WTC11 (cell line): ENCODE measurements around the gene SPSB2. TPM values are rescaled to one million over a fixed set of nuclear protein-coding genes. Genes with fewer than 3 reads are reported as not detected.

Experiments
- ATAC-seq: fragments of 200-7000 bp; cut with Tn5 transposase; 2 replicates; pipeline ENCODE4 v1.10.0; 2021; ENCODE audit warnings: mild to moderate bottlenecking, moderate library complexity
- CTCF ChIA-PET: fragments of 300-600 bp; sonication (Branson Sonifier 250); formaldehyde crosslinking; loops from one replicate; lab custom pipeline; 2021; ENCODE audit warnings: antibody characterized with exemption; lab: Charles Lee
- POLR2A ChIA-PET: fragments of 350-600 bp; sonication (Branson Sonifier 250); formaldehyde crosslinking; loops from one replicate; lab custom pipeline; 2021; ENCODE audit warnings: antibody characterized with exemption; lab: Charles Lee
- DNase-seq: peaks from one replicate; pipeline ENCODE4 v3.0.0; 2021; ENCODE audit warnings: low spot score
- H3K27ac Mint-ChIP-seq: 2 replicates; pipeline ENCODE4 v1.8.0; 2021; ENCODE audit warnings: mixed read lengths
- H3K27me3 Mint-ChIP-seq: 2 replicates; pipeline ENCODE4 v1.8.0; 2021; ENCODE audit warnings: low read depth, mild to moderate bottlenecking, moderate library complexity, mixed read lengths
- H3K36me3 Mint-ChIP-seq: 2 replicates; pipeline ENCODE4 v1.8.0; 2021; ENCODE audit warnings: mixed read lengths
- H3K4me1 Mint-ChIP-seq: 2 replicates; pipeline ENCODE4 v1.8.0; 2022; ENCODE audit warnings: mixed read lengths
- H3K4me3 Mint-ChIP-seq: 2 replicates; pipeline ENCODE4 v1.8.0; 2021; ENCODE audit warnings: mild to moderate bottlenecking, moderate library complexity, mixed read lengths
- H3K9me3 Mint-ChIP-seq: 2 replicates; pipeline ENCODE4 v1.8.0; 2021; ENCODE audit warnings: mixed read lengths
- ATF1 ChIP-seq: sonication (generic); formaldehyde crosslinking; IDR thresholded peaks from 2 replicates; pipeline ENCODE4 v1.8.1; 2023; ENCODE audit warnings: mild to moderate bottlenecking, moderate library complexity, missing genetic modification reagents
- ERG ChIP-seq: fragments of 250-450 bp; sonication (Bioruptor Pico); IDR thresholded peaks from 2 replicates; pipeline ENCODE4 v1.8.0; 2021; ENCODE audit warnings: mild to moderate bottlenecking
- FOXK1 ChIP-seq: sonication (generic); formaldehyde crosslinking; IDR thresholded peaks from 2 replicates; pipeline ENCODE4 v1.8.0; 2022; ENCODE audit warnings: mild to moderate bottlenecking, moderate library complexity, missing genetic modification reagents
- FOXP4 ChIP-seq: sonication (generic); formaldehyde crosslinking; IDR thresholded peaks from 2 replicates; pipeline ENCODE4 v1.8.0; 2022; ENCODE audit warnings: mild to moderate bottlenecking, missing genetic modification reagents
- GABPB1 ChIP-seq: sonication (generic); formaldehyde crosslinking; IDR thresholded peaks from 2 replicates; pipeline ENCODE4 v1.8.1; 2023; ENCODE audit warnings: mild to moderate bottlenecking, missing genetic modification reagents
- GTF2I ChIP-seq: fragments of 250-450 bp; sonication (Bioruptor Pico); conservative IDR thresholded peaks from 2 replicates; pipeline ENCODE4 v1.4.0; 2021; ENCODE audit warnings: mild to moderate bottlenecking
- NFE2L1 ChIP-seq: sonication (generic); formaldehyde crosslinking; IDR thresholded peaks from 2 replicates; pipeline ENCODE4 v1.8.1; 2023; ENCODE audit warnings: missing genetic modification reagents
- NR1H2 ChIP-seq: sonication (generic); formaldehyde crosslinking; IDR thresholded peaks from 2 replicates; pipeline ENCODE4 v1.9.0; 2021; ENCODE audit warnings: mild to moderate bottlenecking, moderate library complexity, missing genetic modification reagents
- PRDM15 ChIP-seq: sonication (generic); formaldehyde crosslinking; IDR thresholded peaks from 2 replicates; pipeline ENCODE4 v1.8.0; 2022; ENCODE audit warnings: missing genetic modification reagents
- PRRX2 ChIP-seq: fragments of 250-450 bp; sonication (Bioruptor Pico); IDR thresholded peaks from 2 replicates; pipeline ENCODE4 v1.8.0; 2021; ENCODE audit warnings: mild to moderate bottlenecking
- SMAD3 ChIP-seq: sonication (generic); formaldehyde crosslinking; IDR thresholded peaks from 2 replicates; pipeline ENCODE4 v1.8.0; 2022; ENCODE audit warnings: missing genetic modification reagents, mild to moderate bottlenecking, borderline replicate concordance
- SMAD4 ChIP-seq: sonication (generic); formaldehyde crosslinking; IDR thresholded peaks from 2 replicates; pipeline ENCODE4 v1.8.0; 2022; ENCODE audit warnings: mild to moderate bottlenecking, missing genetic modification reagents
- TEAD4 ChIP-seq: sonication (generic); formaldehyde crosslinking; IDR thresholded peaks from 2 replicates; pipeline ENCODE4 v1.8.0; 2022; ENCODE audit warnings: mild to moderate bottlenecking, missing genetic modification reagents
- TP53 ChIP-seq: sonication (generic); formaldehyde crosslinking; IDR thresholded peaks from 2 replicates; pipeline ENCODE4 v1.8.1; 2023; ENCODE audit warnings: mild to moderate bottlenecking, missing genetic modification reagents
- ZNF425 ChIP-seq: fragments of 250-450 bp; sonication (Bioruptor Pico); conservative IDR thresholded peaks from 2 replicates; pipeline ENCODE4 v1.9.0; 2021; ENCODE audit warnings: mild to moderate bottlenecking
- total RNA-seq: library from RNA; stranded (reverse); gene quantifications from 3 replicates; pipeline ENCODE4 v1.2.3, GENCODE V29; 2021
- TF ChIP-seq, protein P1 (sequence below): sonication (generic); formaldehyde crosslinking; IDR thresholded peaks from 2 replicates; pipeline ENCODE4 v1.8.1; 2022; ENCODE audit warnings: mild to moderate bottlenecking, missing genetic modification reagents, moderate library complexity, borderline replicate concordance

Gene SPSB2
- total RNA-seq, 1 experiment from 2014 or later = 25.5 TPM

DNA sequence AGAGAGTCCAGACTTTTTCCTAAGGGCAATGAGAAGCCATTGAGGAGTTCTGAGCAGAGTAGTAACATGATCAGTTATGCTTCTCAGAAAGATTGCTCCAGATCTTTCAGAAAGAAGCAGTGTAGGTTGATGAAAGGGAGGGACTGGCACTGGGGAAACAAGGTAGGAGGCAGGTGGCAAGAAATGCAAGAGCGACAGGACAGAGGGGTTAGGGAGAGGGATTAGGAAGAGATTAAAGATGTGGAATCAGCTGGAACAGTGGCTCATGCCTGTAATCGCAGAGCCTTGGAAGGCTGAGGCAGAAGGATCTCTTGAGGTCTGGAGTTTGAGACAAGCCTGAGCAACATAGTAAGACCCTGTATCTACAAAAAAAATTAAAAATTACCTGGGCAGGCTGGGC lies 25.4 kb downstream of the SPSB2 start:
- Mint-ChIP-seq H3K9me3 (no peaks in the 10 kb centered on the region), H3K27me3 (no peaks in the 10 kb centered on the region), H3K4me1 (peaks cover 14% of the 10 kb centered on the region), H3K36me3 (peaks cover 56% of the 10 kb centered on the region), H3K4me3 (no peak overlapping the region), H3K27ac (no peak overlapping the region)
- ATAC-seq (no peak), DNase-seq (no peak)
- CTCF ChIA-PET = no interaction called here
- POLR2A ChIA-PET = no interaction called here
- TF ChIP-seq TP53 (CRISPR knock-in tag) (no peak), ATF1 (CRISPR knock-in tag) (no peak), PRDM15 (CRISPR knock-in tag) (no peak), FOXK1 (CRISPR knock-in tag) (no peak)
- TF ChIP-seq, protein P1, sequence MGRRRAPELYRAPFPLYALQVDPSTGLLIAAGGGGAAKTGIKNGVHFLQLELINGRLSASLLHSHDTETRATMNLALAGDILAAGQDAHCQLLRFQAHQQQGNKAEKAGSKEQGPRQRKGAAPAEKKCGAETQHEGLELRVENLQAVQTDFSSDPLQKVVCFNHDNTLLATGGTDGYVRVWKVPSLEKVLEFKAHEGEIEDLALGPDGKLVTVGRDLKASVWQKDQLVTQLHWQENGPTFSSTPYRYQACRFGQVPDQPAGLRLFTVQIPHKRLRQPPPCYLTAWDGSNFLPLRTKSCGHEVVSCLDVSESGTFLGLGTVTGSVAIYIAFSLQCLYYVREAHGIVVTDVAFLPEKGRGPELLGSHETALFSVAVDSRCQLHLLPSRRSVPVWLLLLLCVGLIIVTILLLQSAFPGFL (CRISPR knock-in tag) = no peak

DNA sequence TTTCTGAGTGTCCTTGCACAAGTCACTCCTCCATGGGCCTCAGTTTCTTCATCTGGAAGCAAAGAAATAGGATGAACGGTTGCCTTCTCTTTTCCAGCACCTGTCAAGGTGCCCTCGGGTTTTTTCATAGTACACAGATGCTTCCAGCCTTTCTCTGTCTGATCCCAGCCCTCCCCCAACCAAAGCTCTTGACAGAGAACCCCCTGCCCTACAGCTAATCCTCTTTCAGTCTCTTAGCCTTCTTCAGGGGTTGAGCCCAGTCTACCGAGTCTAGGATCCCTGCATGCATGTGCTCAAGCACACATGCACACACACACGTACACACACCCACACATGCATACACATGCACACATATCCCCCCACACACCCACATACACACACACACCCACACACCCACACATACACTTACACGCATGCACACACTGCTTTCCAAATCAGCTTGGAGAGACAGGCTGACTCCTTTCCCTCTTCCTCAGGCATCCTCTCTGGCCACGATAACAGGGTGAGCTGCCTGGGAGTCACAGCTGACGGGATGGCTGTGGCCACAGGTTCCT lies 26.7 kb downstream of the SPSB2 start:
- H3K9me3 Mint-ChIP-seq = no peaks in the 10 kb centered on the region
- H3K27ac Mint-ChIP-seq = no peak overlapping the region
- peaks cover 61% of the 10 kb centered on the region for H3K36me3 Mint-ChIP-seq
- no peak overlapping the region for H3K4me3 Mint-ChIP-seq
- CTCF ChIA-PET = interaction anchor here (0.8 kb wide), 1 partner anchor 23 kb away, joined by 3 read pairs; no protein-coding TSS in a partner anchor
- DNase-seq = no peak
- POLR2A ChIA-PET = no interaction called here
- H3K27me3 Mint-ChIP-seq = no peaks in the 10 kb centered on the region
- no peak for ATAC-seq
- TF ChIP-seq PRDM15 (CRISPR knock-in tag) (no peak), SMAD3 (CRISPR knock-in tag) (no peak), NFE2L1 (no peak), PRRX2 (CRISPR knock-in tag) (no peak)
- H3K4me1 Mint-ChIP-seq = peaks cover 14% of the 10 kb centered on the region

- CTCF ChIA-PET = interaction anchor here (0.8 to 1.6 kb wide), 2 partner anchors 24 to 27 kb away, joined by 3 to 4 read pairs; no protein-coding TSS in a partner anchor
- Mint-ChIP-seq H3K27me3 (no peaks in the 10 kb centered on the region), H3K27ac (no peak overlapping the region)
These were observed 27.7 kb downstream of the SPSB2 start for GRCh38 chr12:6845395-6845794.

More at GRCh38 chr12:6845395-6845794, 27.7 kb downstream of the SPSB2 start:
- Mint-ChIP-seq H3K4me1 (peaks cover 12% of the 10 kb centered on the region), H3K36me3 (peaks cover 61% of the 10 kb centered on the region), H3K9me3 (no peaks in the 10 kb centered on the region), H3K4me3 (no peak overlapping the region)
- POLR2A ChIA-PET = no interaction called here
- TF ChIP-seq GABPB1 (no peak), FOXP4 (CRISPR knock-in tag) (no peak), ERG (CRISPR knock-in tag) (no peak), SMAD4 (CRISPR knock-in tag) (no peak), ZNF425 (no peak), TEAD4 (no peak), NR1H2 (no peak), SMAD3 (CRISPR knock-in tag) (no peak), GTF2I (CRISPR knock-in tag) (no peak)
- no peak for DNase-seq
- no peak for ATAC-seq
